Measurements from ENCODE around the gene RHBDL3.

- TF ChIP-seq POLR2A (IDR thresholded peaks at IDR 0.05): no peak
- no peak for TF ChIP-seq CTCF (IDR thresholded peaks at IDR 0.05 in 4 of 5, conservative IDR thresholded peaks at IDR 0.05 in 1 of 5)
Measured at GRCh38 chr17:32264140-32264799, 1.4 kb upstream of the RHBDL3 start.
